8988T (cell line): ENCODE measurements around the gene STAT6.

Experiments used
- DNase-seq: peaks from one replicate; pipeline ENCODE4 v3.0.0; 2011

Gene STAT6

GRCh38 chr12:57146092-57146491, 34.9 kb upstream of the STAT6 start:
- no peak for DNase-seq

- no peak for DNase-seq
Measured at GRCh38 chr12:57145460-57146059, 34.4 kb upstream of the STAT6 start.

- no peak for DNase-seq
Measured at GRCh38 chr12:57143454-57143853, 32.3 kb upstream of the STAT6 start.

- DNase-seq: no peak
Measured at GRCh38 chr12:57142727-57143126, 31.6 kb upstream of the STAT6 start.

GRCh38 chr12:57142121-57142520, 31.0 kb upstream of the STAT6 start:
- DNase-seq: no peak

- DNase-seq: peak; percentile 1
Measured at GRCh38 chr12:57141249-57141648, 30.1 kb upstream of the STAT6 start.

- peak; percentile 0 for DNase-seq
Measured at GRCh38 chr12:57139796-57140649, 28.9 kb upstream of the STAT6 start.

GRCh38 chr12:57138526-57139272, 27.5 kb upstream of the STAT6 start:
- DNase-seq: peak; percentile 3

GRCh38 chr12:57135527-57136326, 24.6 kb upstream of the STAT6 start:
- DNase-seq: no peak

GRCh38 chr12:57134949-57135348, 23.8 kb upstream of the STAT6 start:
- no peak for DNase-seq

GRCh38 chr12:57133916-57134315, 22.8 kb upstream of the STAT6 start:
- DNase-seq: no peak

- DNase-seq: no peak
Measured at GRCh38 chr12:57133013-57133569, 21.9 kb upstream of the STAT6 start.

GRCh38 chr12:57131896-57132744, 21.0 kb upstream of the STAT6 start:
- DNase-seq: no peak

GRCh38 chr12:57130941-57131340, 19.8 kb upstream of the STAT6 start:
- no peak for DNase-seq

GRCh38 chr12:57129889-57130288, 18.7 kb upstream of the STAT6 start:
- no peak for DNase-seq

GRCh38 chr12:57129321-57129842, 18.2 kb upstream of the STAT6 start:
- no peak for DNase-seq

- no peak for DNase-seq
Measured at GRCh38 chr12:57128519-57129247, 17.5 kb upstream of the STAT6 start.

GRCh38 chr12:57127726-57128518, 16.8 kb upstream of the STAT6 start, which contains the start of gene LRP1:
Gene LRP1 (plus strand): TSS chr12:57128483. CDS start chr12:57128965, 482 bp downstream.
- peak; percentile 84 for DNase-seq

- no peak for DNase-seq
Measured at GRCh38 chr12:57127101-57127725, 16.1 kb upstream of the STAT6 start.
